Skin of body (tissue), 2 donors: ENCODE results near the gene SLC2A5. TPM values are rescaled to one million over a fixed set of nuclear protein-coding genes. Genes with fewer than 3 reads are reported as not detected.
A peak's percentile ranks its signal among the peaks of the same experiment; 100 is the strongest.

Experiments
- DNase-seq: peaks from one replicate; lab custom pipeline; 2025; lab: John Stamatoyannopoulos, UW
- total RNA-seq: library from RNA; depleted of rRNA; stranded (reverse); fragments of >200 nt; gene quantifications from one replicate; pipeline ENCODE4 v1.2.3, GENCODE V29; 2014

Gene SLC2A5
- total RNA-seq, 1 donor from 2014 or later: 9.1 TPM

- no peak for DNase-seq
Measured at GRCh38 chr1:9093581-9093980, 24.1 kb upstream of the SLC2A5 start.

- DNase-seq: no peak
Measured at GRCh38 chr1:9093091-9093490, 23.7 kb upstream of the SLC2A5 start.

GRCh38 chr1:9088807-9089206, 19.4 kb upstream of the SLC2A5 start:
- DNase-seq: no peak

GRCh38 chr1:9087411-9088125, 18.1 kb upstream of the SLC2A5 start:
- no peak for DNase-seq

- DNase-seq: no peak
Measured at GRCh38 chr1:9086796-9087195, 17.4 kb upstream of the SLC2A5 start.

- DNase-seq: no peak
Measured at GRCh38 chr1:9086045-9086444, 16.6 kb upstream of the SLC2A5 start.

- DNase-seq: no peak
Measured at GRCh38 chr1:9085306-9085940, 16.0 kb upstream of the SLC2A5 start.

- no peak for DNase-seq
Measured at GRCh38 chr1:9084906-9085305, 15.5 kb upstream of the SLC2A5 start.

GRCh38 chr1:9081473-9081872, 12.0 kb upstream of the SLC2A5 start:
- no peak for DNase-seq

- DNase-seq: no peak
Measured at GRCh38 chr1:9080705-9081291, 11.4 kb upstream of the SLC2A5 start.

GRCh38 chr1:9079988-9080704, 10.7 kb upstream of the SLC2A5 start:
- DNase-seq: no peak

- no peak for DNase-seq
Measured at GRCh38 chr1:9078752-9079500, 9.5 kb upstream of the SLC2A5 start.

GRCh38 chr1:9078015-9078751, 8.7 kb upstream of the SLC2A5 start:
- DNase-seq: no peak

- peak; percentile 37 for DNase-seq
Measured at GRCh38 chr1:9075022-9075421, 5.6 kb upstream of the SLC2A5 start.

GRCh38 chr1:9073143-9073542, 3.7 kb upstream of the SLC2A5 start:
- no peak for DNase-seq

GRCh38 chr1:9071554-9072235, 2.3 kb upstream of the SLC2A5 start:
- DNase-seq: no peak

GRCh38 chr1:9070486-9070885, 1.1 kb upstream of the SLC2A5 start:
- no peak for DNase-seq

- DNase-seq: peak; percentile 34
Measured at GRCh38 chr1:9068981-9069325, 482 bp downstream of the SLC2A5 start.

GRCh38 chr1:9066945-9067807, 2.3 kb downstream of the SLC2A5 start:
- peak; percentile 61 for DNase-seq
